Endothelial cell of umbilical vein (primary cell): ENCODE results near the gene IL15. TPM values are rescaled to one million over a fixed set of nuclear protein-coding genes. Genes with fewer than 3 reads are reported as not detected.

Experiments used
- BruUV-seq: library from RNA; stranded (reverse); fragments of 400-500 nt; replicated peaks from 2 replicates; lab custom pipeline; 2021; lab: Mats Ljungman, UMichigan
- CTCF ChIA-PET: fragments of 300-600, 350-600 bp; sonication (Branson Sonifier 250); formaldehyde crosslinking; loops from one replicate; lab custom pipeline; 2021; ENCODE audit warnings: antibody characterized with exemption, inconsistent platforms; lab: Charles Lee
- POLR2A ChIA-PET: fragments of 300-600, 350-600 bp; sonication (Branson Sonifier 250); formaldehyde crosslinking; loops from one replicate; lab custom pipeline; 2021; ENCODE audit warnings: antibody characterized with exemption, inconsistent platforms; lab: Charles Lee
- DNase-seq: peaks from one replicate; pipeline ENCODE4 v3.0.0-alpha.2; 2011; ENCODE audit warnings: low read depth, low spot score
- FAIRE-seq: peaks from 2 replicates; lab custom pipeline; 2011; peaks lifted over from hg19 to GRCh38; lab: Jason Lieb, UNC
- H2AFZ ChIP-seq: 2 replicates; pipeline ENCODE4 v1.6.0; 2012; ENCODE audit warnings: low read depth, low read length, control low read depth, inconsistent platforms
- H3K27ac ChIP-seq: 2 replicates; pipeline ENCODE4 v1.5.1; 2011; ENCODE audit warnings: low read depth, mild to moderate bottlenecking, control low read depth, low read length, moderate library complexity; ENCODE audit not compliant: insufficient read depth
- H3K27me3 ChIP-seq, 2 experiments: 2 replicates each; pipeline versions ENCODE4 v1.6.0 to v1.6.1; 2011; ENCODE audit warnings: low read length in 2 of 2, mixed read lengths in 1 of 2; ENCODE audit not compliant: control insufficient read depth in 2 of 2, insufficient read depth in 2 of 2
- H3K36me3 ChIP-seq, 2 experiments: 2 replicates in 1 of 2; 3 replicates in 1 of 2; pipeline ENCODE4 v1.5.1; 2011; ENCODE audit warnings: low read length in 2 of 2, mild to moderate bottlenecking in 1 of 2, moderate library complexity in 1 of 2; ENCODE audit not compliant: control insufficient read depth in 2 of 2, insufficient read depth in 2 of 2; ENCODE audit errors: extremely low read depth in 1 of 2
- H3K4me1 ChIP-seq: 3 replicates; pipeline ENCODE4 v1.5.1; 2011; ENCODE audit warnings: mild to moderate bottlenecking, low read length; ENCODE audit not compliant: control insufficient read depth, insufficient read depth; ENCODE audit errors: extremely low read depth
- H3K4me2 ChIP-seq: 2 replicates; pipeline ENCODE4 v1.6.1; 2011; ENCODE audit warnings: low read length, control low read depth, mixed read lengths; ENCODE audit not compliant: insufficient read depth
- H3K4me3 ChIP-seq, 3 experiments: fragments of 200-600 bp in 1 of 3; sonication (generic), shearing (Covaris generic) in 1 of 3; replicated peaks in 1 of 3; 2 replicates each; pipeline ENCODE4 v1.5.1; 2011 to 2016; ENCODE audit warnings: control low read depth in 3 of 3, low read length in 3 of 3, mild to moderate bottlenecking in 2 of 3, inconsistent platforms in 1 of 3, low read depth in 1 of 3, moderate library complexity in 1 of 3; ENCODE audit not compliant: insufficient read depth in 1 of 3
- H3K79me2 ChIP-seq: 2 replicates; pipeline ENCODE4 v1.6.0; 2012; ENCODE audit warnings: low read length, inconsistent platforms; ENCODE audit not compliant: control insufficient read depth, insufficient read depth
- H3K9ac ChIP-seq: replicated peaks from 2 replicates; pipeline ENCODE3; 2011; ENCODE audit warnings: low read length, control low read depth; ENCODE audit not compliant: insufficient read depth; ENCODE audit errors: extremely low read depth
- H3K9me1 ChIP-seq: replicated peaks from 3 replicates; pipeline ENCODE4 v1.6.0; 2011; ENCODE audit warnings: mild to moderate bottlenecking, low read length; ENCODE audit not compliant: control insufficient read depth, insufficient read depth; ENCODE audit errors: extremely low read depth
- H3K9me3 ChIP-seq: replicated peaks from 2 replicates; pipeline ENCODE4 v1.5.1; 2012; ENCODE audit warnings: low read length, inconsistent platforms; ENCODE audit not compliant: control insufficient read depth, insufficient read depth
- H4K20me1 ChIP-seq: replicated peaks from 2 replicates; pipeline ENCODE3; 2011; ENCODE audit warnings: mild to moderate bottlenecking, low read length; ENCODE audit not compliant: control insufficient read depth, insufficient read depth; ENCODE audit errors: extremely low read depth
- EZH2 ChIP-seq: IDR thresholded peaks from 2 replicates; pipeline ENCODE4 v1.6.1; 2012; ENCODE audit warnings: borderline replicate concordance, low read depth, mild to moderate bottlenecking, moderate library complexity, low read length, inconsistent platforms; ENCODE audit not compliant: severe bottlenecking
- FOS ChIP-seq: IDR thresholded peaks from 2 replicates; pipeline ENCODE4 v1.6.1; 2011; ENCODE audit warnings: mild to moderate bottlenecking, low read length, moderate library complexity, borderline replicate concordance; ENCODE audit not compliant: insufficient read depth
- GATA2 ChIP-seq: IDR thresholded peaks from 2 replicates; pipeline ENCODE4 v1.7.0; 2011; ENCODE audit warnings: low read depth, mild to moderate bottlenecking, moderate library complexity, mixed read lengths, low read length; ENCODE audit not compliant: insufficient read length, insufficient read depth
- JUN ChIP-seq: IDR thresholded peaks from 2 replicates; pipeline ENCODE4 v1.6.1; 2011; ENCODE audit warnings: borderline replicate concordance, low read depth; ENCODE audit not compliant: insufficient read length, insufficient read depth
- MYC ChIP-seq: IDR thresholded peaks from one replicate; pipeline ENCODE4 v1.6.1; 2011; ENCODE audit warnings: mild to moderate bottlenecking, low read depth, low read length
- POLR2A ChIP-seq: IDR thresholded peaks from 2 replicates; pipeline ENCODE4 v1.6.1; 2012; ENCODE audit warnings: low read depth, mild to moderate bottlenecking, control low read depth, low read length
- POLR2AphosphoS5 ChIP-seq: IDR thresholded peaks from 2 replicates; pipeline ENCODE4 v1.6.1; 2012; ENCODE audit warnings: low read depth, mild to moderate bottlenecking, control low read depth, low read length, moderate library complexity; ENCODE audit not compliant: insufficient read depth
- dilution Hi-C: fragments of 300-500 bp; cut with MboI; formaldehyde crosslinking; loops from one replicate; pipeline ENCODE4 v1.15.0; 2019; ENCODE audit warnings: low sequenced_read_pairs; ENCODE audit not compliant: extremely low pct_ligation_motif_present
- intact Hi-C: fragments of 100-400 bp; cut with micrococcal nuclease; formaldehyde crosslinking; loops from one replicate; pipeline ENCODE4 v1.10.0; 2022
- polyA plus RNA-seq, 4 experiments: library from polyadenylated mRNA; depleted of rRNA in 3 of 4; stranded (reverse) in 3 of 4; unstranded in 1 of 4; fragments of >200 nt; gene quantifications; 2 replicates each; pipeline versions ENCODE4 v1.2.1 to v1.2.3, GENCODE V29; 2011 to 2012; ENCODE audit warnings: missing spikeins in 1 of 4
- total RNA-seq: library from RNA; stranded (reverse); gene quantifications from 2 replicates; pipeline ENCODE4 v1.2.3, GENCODE V29; 2021
- TF ChIP-seq, protein P1 (sequence below), 2 donors: IDR thresholded peaks; 1 replicate in 1 of 2; 2 replicates in 1 of 2; pipeline ENCODE4 v1.5.1; 2011; ENCODE audit warnings: low read length in 2 of 2, mild to moderate bottlenecking in 2 of 2, moderate library complexity in 2 of 2, control low read depth in 1 of 2, inconsistent platforms in 1 of 2, low read depth in 1 of 2; ENCODE audit not compliant: insufficient read depth in 1 of 2; ENCODE audit errors: extremely low read depth in 1 of 2
- TF ChIP-seq, protein P2 (sequence below): IDR thresholded peaks from 2 replicates; pipeline ENCODE4 v1.6.1; 2011; ENCODE audit not compliant: insufficient read depth, insufficient read length

The IL15 gene
- total and polyA plus RNA-seq, 2 donors (not counting 3 experiments of a cell fraction or from before 2014, with no cell fraction given) = 3.0 to 3.1 TPM

DNA sequence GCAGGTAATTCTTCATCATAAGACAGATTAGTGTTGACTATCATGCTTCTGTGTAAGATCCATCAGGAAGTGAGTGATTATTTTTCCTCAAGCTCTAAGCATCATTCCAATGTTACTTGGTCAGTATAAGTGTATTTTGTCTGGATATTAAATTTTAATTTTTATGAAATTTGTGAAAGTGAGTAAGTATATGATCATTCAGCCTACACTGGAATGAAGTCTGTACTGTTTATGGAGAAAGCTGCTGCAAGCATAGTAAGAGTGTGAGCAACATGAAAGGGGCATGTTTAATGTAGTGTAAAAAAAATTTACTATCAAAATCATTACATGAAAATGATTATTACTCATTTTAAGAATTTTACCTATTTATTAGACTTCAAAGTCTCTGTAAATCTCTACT, 84.8 kb downstream of the IL15 start:
- FAIRE-seq (no peak), DNase-seq (no peak)
- CTCF ChIA-PET = no interaction called here
- no peak overlapping the region for H2AFZ ChIP-seq
- POLR2A ChIA-PET = no interaction called here
- no peaks in the 10 kb centered on the region for H3K4me1 ChIP-seq
- dilution Hi-C loops = no loop called here
- H3K27ac ChIP-seq = no peak overlapping the region
- H4K20me1 ChIP-seq = no peaks in the 10 kb centered on the region
- peaks cover 2% of the 10 kb centered on the region for H3K9me1 ChIP-seq
- BruUV-seq = no TSS peak
- H3K4me2 ChIP-seq = no peak overlapping the region
- no peak overlapping the region for H3K4me3 ChIP-seq
- intact Hi-C loops = no loop called here
- no peak overlapping the region for H3K9ac ChIP-seq
- no peaks in the 10 kb centered on the region for H3K36me3 ChIP-seq
- H3K9me3 ChIP-seq = no peaks in the 10 kb centered on the region
- no peak for TF ChIP-seq MYC
- TF ChIP-seq, protein P1, sequence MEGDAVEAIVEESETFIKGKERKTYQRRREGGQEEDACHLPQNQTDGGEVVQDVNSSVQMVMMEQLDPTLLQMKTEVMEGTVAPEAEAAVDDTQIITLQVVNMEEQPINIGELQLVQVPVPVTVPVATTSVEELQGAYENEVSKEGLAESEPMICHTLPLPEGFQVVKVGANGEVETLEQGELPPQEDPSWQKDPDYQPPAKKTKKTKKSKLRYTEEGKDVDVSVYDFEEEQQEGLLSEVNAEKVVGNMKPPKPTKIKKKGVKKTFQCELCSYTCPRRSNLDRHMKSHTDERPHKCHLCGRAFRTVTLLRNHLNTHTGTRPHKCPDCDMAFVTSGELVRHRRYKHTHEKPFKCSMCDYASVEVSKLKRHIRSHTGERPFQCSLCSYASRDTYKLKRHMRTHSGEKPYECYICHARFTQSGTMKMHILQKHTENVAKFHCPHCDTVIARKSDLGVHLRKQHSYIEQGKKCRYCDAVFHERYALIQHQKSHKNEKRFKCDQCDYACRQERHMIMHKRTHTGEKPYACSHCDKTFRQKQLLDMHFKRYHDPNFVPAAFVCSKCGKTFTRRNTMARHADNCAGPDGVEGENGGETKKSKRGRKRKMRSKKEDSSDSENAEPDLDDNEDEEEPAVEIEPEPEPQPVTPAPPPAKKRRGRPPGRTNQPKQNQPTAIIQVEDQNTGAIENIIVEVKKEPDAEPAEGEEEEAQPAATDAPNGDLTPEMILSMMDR (IDR thresholded peaks at IDR 0.05; ENCODE audit: extremely low read depth in 1 of 2, insufficient read depth in 1 of 2, low read depth in 1 of 2, low read length in 2 of 2) = no peak
- no peak for TF ChIP-seq GATA2
- no peak for TF ChIP-seq EZH2
- no peak for TF ChIP-seq JUN
- TF ChIP-seq POLR2A = no peak
- no peak for TF ChIP-seq FOS
- no peak for TF ChIP-seq POLR2AphosphoS5
- TF ChIP-seq, protein P2, sequence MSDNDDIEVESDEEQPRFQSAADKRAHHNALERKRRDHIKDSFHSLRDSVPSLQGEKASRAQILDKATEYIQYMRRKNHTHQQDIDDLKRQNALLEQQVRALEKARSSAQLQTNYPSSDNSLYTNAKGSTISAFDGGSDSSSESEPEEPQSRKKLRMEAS = no peak
- H3K79me2 ChIP-seq = no peaks in the 10 kb centered on the region
- no peaks in the 10 kb centered on the region for H3K27me3 ChIP-seq
